ENCODE data around the gene CCNY.

The CCNY gene

DNA sequence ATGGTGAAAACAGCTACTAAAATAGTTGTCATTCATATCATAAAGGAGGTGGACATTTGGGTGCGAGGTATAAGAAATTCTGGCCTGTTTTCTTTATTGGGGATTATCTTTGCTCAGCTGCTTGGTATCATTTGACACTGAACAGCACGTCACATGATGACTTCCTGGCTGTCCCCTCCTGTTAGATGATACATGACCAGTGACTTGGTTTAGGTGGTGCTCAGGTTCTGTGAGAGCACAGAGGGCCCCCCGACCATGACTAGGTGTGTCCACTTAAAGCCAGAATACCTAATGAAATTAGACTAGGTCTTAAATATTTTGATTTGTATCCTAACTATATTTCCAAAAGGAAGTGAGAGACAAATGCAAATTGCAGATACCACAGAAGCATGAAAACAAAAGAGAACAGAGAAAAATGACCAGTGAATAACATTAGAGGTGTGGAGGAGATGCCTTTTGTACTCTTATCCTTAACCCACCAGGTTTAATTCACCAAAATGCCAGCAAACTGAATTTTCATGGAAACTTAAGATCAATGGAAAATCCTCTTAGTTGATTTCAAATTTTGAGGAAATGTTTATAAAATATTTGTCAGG lies 218.2 kb downstream of the CCNY start:
- TF ChIP-seq TAF1 (IDR thresholded peaks at IDR 0.05; ENCODE audit: borderline replicate concordance, insufficient read depth, low read length) = no peak
- TF ChIP-seq POLR2AphosphoS5 (IDR thresholded peaks at IDR 0.05; ENCODE audit: low read depth, low read length) = no peak
- no peak for TF ChIP-seq FOXP2 (optimal IDR thresholded peaks at IDR 0.05; ENCODE audit: borderline replicate concordance, extremely low read depth, extremely low read length, insufficient read depth)
- TF ChIP-seq, protein P1, sequence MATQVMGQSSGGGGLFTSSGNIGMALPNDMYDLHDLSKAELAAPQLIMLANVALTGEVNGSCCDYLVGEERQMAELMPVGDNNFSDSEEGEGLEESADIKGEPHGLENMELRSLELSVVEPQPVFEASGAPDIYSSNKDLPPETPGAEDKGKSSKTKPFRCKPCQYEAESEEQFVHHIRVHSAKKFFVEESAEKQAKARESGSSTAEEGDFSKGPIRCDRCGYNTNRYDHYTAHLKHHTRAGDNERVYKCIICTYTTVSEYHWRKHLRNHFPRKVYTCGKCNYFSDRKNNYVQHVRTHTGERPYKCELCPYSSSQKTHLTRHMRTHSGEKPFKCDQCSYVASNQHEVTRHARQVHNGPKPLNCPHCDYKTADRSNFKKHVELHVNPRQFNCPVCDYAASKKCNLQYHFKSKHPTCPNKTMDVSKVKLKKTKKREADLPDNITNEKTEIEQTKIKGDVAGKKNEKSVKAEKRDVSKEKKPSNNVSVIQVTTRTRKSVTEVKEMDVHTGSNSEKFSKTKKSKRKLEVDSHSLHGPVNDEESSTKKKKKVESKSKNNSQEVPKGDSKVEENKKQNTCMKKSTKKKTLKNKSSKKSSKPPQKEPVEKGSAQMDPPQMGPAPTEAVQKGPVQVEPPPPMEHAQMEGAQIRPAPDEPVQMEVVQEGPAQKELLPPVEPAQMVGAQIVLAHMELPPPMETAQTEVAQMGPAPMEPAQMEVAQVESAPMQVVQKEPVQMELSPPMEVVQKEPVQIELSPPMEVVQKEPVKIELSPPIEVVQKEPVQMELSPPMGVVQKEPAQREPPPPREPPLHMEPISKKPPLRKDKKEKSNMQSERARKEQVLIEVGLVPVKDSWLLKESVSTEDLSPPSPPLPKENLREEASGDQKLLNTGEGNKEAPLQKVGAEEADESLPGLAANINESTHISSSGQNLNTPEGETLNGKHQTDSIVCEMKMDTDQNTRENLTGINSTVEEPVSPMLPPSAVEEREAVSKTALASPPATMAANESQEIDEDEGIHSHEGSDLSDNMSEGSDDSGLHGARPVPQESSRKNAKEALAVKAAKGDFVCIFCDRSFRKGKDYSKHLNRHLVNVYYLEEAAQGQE (IDR thresholded peaks at IDR 0.05; ENCODE audit: insufficient read depth in 1 of 2, low read depth in 2 of 2, low read length in 2 of 2) = no peak
- no peak for TF ChIP-seq SIN3A (IDR thresholded peaks at IDR 0.05; ENCODE audit: borderline replicate concordance, insufficient read depth, low read length)

DNA sequence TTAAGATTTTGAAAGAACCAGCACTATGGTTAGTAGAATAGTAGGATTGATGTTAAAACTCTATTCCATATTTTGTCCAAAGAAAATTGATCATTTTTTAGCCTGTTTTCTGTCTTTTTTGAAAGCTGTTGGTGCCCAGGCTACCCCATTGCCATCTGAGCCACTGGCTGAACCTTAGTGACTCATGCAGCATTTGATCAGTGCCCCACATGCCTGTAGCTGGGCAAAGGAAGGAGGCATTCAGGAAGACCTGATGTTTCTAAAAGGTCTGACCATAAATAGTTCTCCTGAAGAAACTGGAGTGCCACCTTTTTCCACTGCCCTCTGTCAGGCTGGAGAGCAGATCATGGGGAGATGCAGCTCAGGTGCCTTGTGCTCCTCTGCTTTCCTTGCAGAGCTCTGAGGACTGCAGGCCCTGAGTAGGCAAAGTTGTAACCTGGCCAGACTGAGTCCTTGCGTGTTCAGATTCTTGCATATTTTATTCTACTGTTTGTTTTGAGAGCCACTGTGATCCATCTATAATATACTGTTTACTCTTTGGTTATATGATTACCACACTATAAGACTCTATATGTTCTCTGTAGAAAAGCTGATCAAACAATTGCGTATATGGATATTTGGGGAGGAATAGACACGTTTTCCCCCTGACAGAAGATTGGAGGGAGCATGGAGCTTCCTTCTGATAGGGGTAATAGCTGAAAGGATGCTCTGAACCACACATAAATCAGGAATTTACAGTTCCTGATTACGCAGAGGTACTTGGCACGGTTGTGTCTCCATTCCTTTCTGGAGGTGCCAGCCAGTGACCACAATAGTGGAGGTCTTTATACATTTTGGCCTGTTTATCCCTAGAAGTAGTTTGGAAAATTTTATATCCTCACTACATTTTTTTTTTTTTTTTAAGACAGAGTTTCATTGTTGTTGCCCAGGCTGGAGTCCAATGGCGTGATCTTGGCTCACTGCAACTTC lies 219.9 kb downstream of the CCNY start:
- no peak for TF ChIP-seq FOXP2 (optimal IDR thresholded peaks at IDR 0.05; ENCODE audit: borderline replicate concordance, extremely low read depth, extremely low read length, insufficient read depth)
- TF ChIP-seq, protein P1 (IDR thresholded peaks at IDR 0.05; ENCODE audit: insufficient read depth in 1 of 2, low read depth in 2 of 2, low read length in 2 of 2) = no peak
- TF ChIP-seq SIN3A (IDR thresholded peaks at IDR 0.05; ENCODE audit: borderline replicate concordance, insufficient read depth, low read length) = no peak
- TF ChIP-seq TAF1 (IDR thresholded peaks at IDR 0.05; ENCODE audit: borderline replicate concordance, insufficient read depth, low read length) = no peak
- TF ChIP-seq POLR2AphosphoS5 (IDR thresholded peaks at IDR 0.05; ENCODE audit: low read depth, low read length) = no peak

DNA sequence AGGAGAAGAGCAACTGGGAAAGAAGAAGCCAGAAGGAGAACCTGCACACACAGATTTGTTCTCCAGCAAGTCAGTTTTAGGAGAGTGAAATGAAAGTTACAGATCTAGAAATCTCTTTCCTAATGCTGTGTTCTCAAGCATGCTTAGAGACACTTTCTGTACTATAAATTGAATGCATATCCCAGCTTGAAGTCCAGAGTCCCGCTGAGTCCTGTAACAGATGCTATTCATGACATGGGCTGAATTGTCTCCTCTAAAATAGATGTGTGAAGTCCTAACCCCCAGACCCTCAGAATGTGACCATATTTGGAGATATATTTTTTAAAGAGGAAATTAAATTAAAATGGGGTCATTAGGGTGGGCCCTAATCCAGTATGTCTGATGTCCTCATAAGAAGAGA lies 222.0 kb downstream of the CCNY start:
- no peak for TF ChIP-seq FOXP2 (optimal IDR thresholded peaks at IDR 0.05; ENCODE audit: borderline replicate concordance, extremely low read depth, extremely low read length, insufficient read depth)
- no peak for TF ChIP-seq TAF1 (IDR thresholded peaks at IDR 0.05; ENCODE audit: borderline replicate concordance, insufficient read depth, low read length)
- no peak for TF ChIP-seq POLR2AphosphoS5 (IDR thresholded peaks at IDR 0.05; ENCODE audit: low read depth, low read length)
- TF ChIP-seq SIN3A (IDR thresholded peaks at IDR 0.05; ENCODE audit: borderline replicate concordance, insufficient read depth, low read length) = no peak
- TF ChIP-seq, protein P1 (IDR thresholded peaks at IDR 0.05; ENCODE audit: insufficient read depth in 1 of 2, low read depth in 2 of 2, low read length in 2 of 2) = no peak

DNA sequence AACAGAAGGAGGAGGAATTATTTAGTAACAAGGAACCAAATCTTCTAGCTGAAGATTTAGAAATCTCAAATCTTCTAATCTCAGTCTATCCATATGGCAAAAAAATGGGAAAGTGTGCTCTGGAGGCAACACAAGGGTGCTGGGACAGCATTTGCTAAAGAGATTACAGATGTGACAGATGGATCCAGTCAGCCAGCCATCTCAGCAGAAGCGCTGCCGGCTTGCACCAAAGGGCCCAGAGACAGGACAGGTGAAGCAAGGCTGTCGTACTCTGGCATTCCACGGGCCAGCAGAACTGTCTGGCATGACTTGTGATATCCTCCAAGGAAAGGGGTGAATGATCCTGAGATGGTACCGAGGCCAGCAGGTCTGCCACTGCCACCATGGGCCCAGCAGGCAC lies 223.1 kb downstream of the CCNY start:
- TF ChIP-seq, protein P1 (IDR thresholded peaks at IDR 0.05; ENCODE audit: insufficient read depth in 1 of 2, low read depth in 2 of 2, low read length in 2 of 2) = no peak
- TF ChIP-seq SIN3A (IDR thresholded peaks at IDR 0.05; ENCODE audit: borderline replicate concordance, insufficient read depth, low read length) (no peak), POLR2AphosphoS5 (IDR thresholded peaks at IDR 0.05; ENCODE audit: low read depth, low read length) (no peak), TAF1 (IDR thresholded peaks at IDR 0.05; ENCODE audit: borderline replicate concordance, insufficient read depth, low read length) (no peak), FOXP2 (optimal IDR thresholded peaks at IDR 0.05; ENCODE audit: borderline replicate concordance, extremely low read depth, extremely low read length, insufficient read depth) (no peak)
